ENCODE results near the gene LIPN. TPM values are rescaled to one million over a fixed set of nuclear protein-coding genes. Genes with fewer than 3 reads are reported as not detected.
A peak's percentile ranks its signal among the peaks of the same experiment; 100 is the strongest.

LIPN gene
- total RNA-seq, 4 donors from 2014 or later: not detected

- Histone ChIP-seq H3K36me3 (no peaks in the 10 kb centered on the region), H3K27ac (no peak overlapping the region), H3K4me1 (no peaks in the 10 kb centered on the region), H3K27me3 (no peaks in the 10 kb centered on the region), H3K9me3 (no peaks in the 10 kb centered on the region), H3K4me3 (no peak overlapping the region)
- TF ChIP-seq CTCF (IDR thresholded peaks at IDR 0.05) (no peak), POLR2A (IDR thresholded peaks at IDR 0.05) (no peak)
- no peak for DNase-seq
Observed at GRCh38 chr10:88804083-88804812, 44.4 kb downstream of the LIPN start.

- no peak overlapping the region for H3K4me3 ChIP-seq
- H3K27ac ChIP-seq: no peak overlapping the region
- no peaks in the 10 kb centered on the region for H3K4me1 ChIP-seq
- DNase-seq: no peak
- no peaks in the 10 kb centered on the region for H3K36me3 ChIP-seq
- H3K27me3 ChIP-seq: no peaks in the 10 kb centered on the region
- no peaks in the 10 kb centered on the region for H3K9me3 ChIP-seq
- TF ChIP-seq POLR2A (IDR thresholded peaks at IDR 0.05) (no peak), CTCF (IDR thresholded peaks at IDR 0.05) (no peak)
Observed at GRCh38 chr10:88805361-88805760, 45.5 kb downstream of the LIPN start.

- Histone ChIP-seq H3K4me1 (no peaks in the 10 kb centered on the region), H3K27me3 (no peaks in the 10 kb centered on the region), H3K9me3 (no peaks in the 10 kb centered on the region), H3K27ac (no peak overlapping the region), H3K4me3 (no peak overlapping the region), H3K36me3 (no peaks in the 10 kb centered on the region)
- DNase-seq: no peak
- no peak for TF ChIP-seq CTCF (IDR thresholded peaks at IDR 0.05)
- no peak for TF ChIP-seq POLR2A (IDR thresholded peaks at IDR 0.05)
Observed at GRCh38 chr10:88805924-88806323, 46.1 kb downstream of the LIPN start.

- Histone ChIP-seq H3K9me3 (no peaks in the 10 kb centered on the region), H3K27ac (no peak overlapping the region), H3K36me3 (no peaks in the 10 kb centered on the region), H3K4me3 (no peak overlapping the region), H3K4me1 (no peaks in the 10 kb centered on the region), H3K27me3 (no peaks in the 10 kb centered on the region)
- DNase-seq: no peak
- TF ChIP-seq CTCF (IDR thresholded peaks at IDR 0.05) (no peak), POLR2A (IDR thresholded peaks at IDR 0.05) (no peak)
Observed at GRCh38 chr10:88809621-88810020, 49.8 kb downstream of the LIPN start.

- H3K9me3 ChIP-seq: no peaks in the 10 kb centered on the region
- H3K27me3 ChIP-seq: no peaks in the 10 kb centered on the region
- H3K4me3 ChIP-seq: no peak overlapping the region
- no peak overlapping the region for H3K27ac ChIP-seq
- H3K36me3 ChIP-seq: no peaks in the 10 kb centered on the region
- peak in 2 of 3 donors; percentile 17 to 57 for DNase-seq
- peak in 5 of 6 experiments; percentile 38 to 73 (median 62) for TF ChIP-seq CTCF (IDR thresholded peaks at IDR 0.05)
- TF ChIP-seq POLR2A (IDR thresholded peaks at IDR 0.05): no peak
- H3K4me1 ChIP-seq: no peaks in the 10 kb centered on the region
Observed at GRCh38 chr10:88810196-88810961, 50.6 kb downstream of the LIPN start.
